Liver (tissue), 9 donors: ENCODE data around the gene FADD. TPM values are rescaled to one million over a fixed set of nuclear protein-coding genes. Genes with fewer than 3 reads are reported as not detected.

ENCODE experiments used
- DNase-seq: peaks from one replicate; pipeline ENCODE4 v3.0.0-alpha.2; 2017; ENCODE audit warnings: low spot score
- H3K27ac ChIP-seq, 2 donors: one replicate each; pipeline ENCODE4 v1.7.0; 2013; ENCODE audit warnings: inconsistent platforms in 2 of 2, low read length in 2 of 2, control low read depth in 1 of 2, low read depth in 1 of 2, mild to moderate bottlenecking in 1 of 2
- H3K27me3 ChIP-seq, 4 donors: one replicate each; pipeline versions ENCODE4 v1.6.1 to v1.7.0; 2013; ENCODE audit warnings: low read length in 3 of 4, inconsistent platforms in 1 of 4, mild to moderate bottlenecking in 1 of 4, moderate library complexity in 1 of 4; ENCODE audit not compliant: control insufficient read depth in 4 of 4, insufficient read depth in 4 of 4
- H3K36me3 ChIP-seq, 4 donors: one replicate each; pipeline versions ENCODE4 v1.6.1 to v1.7.0; 2013; ENCODE audit warnings: low read length in 3 of 4, mild to moderate bottlenecking in 3 of 4, low read depth in 1 of 4, moderate library complexity in 1 of 4; ENCODE audit not compliant: control insufficient read depth in 4 of 4, insufficient read depth in 3 of 4
- H3K4me1 ChIP-seq, 4 donors: one replicate each; pipeline versions ENCODE4 v1.6.1 to v1.7.0; 2013; ENCODE audit warnings: low read length in 3 of 4, mild to moderate bottlenecking in 3 of 4, moderate library complexity in 1 of 4; ENCODE audit not compliant: control insufficient read depth in 4 of 4, insufficient read depth in 4 of 4
- H3K4me3 ChIP-seq, 3 donors: one replicate each; pipeline versions ENCODE4 v1.6.1 to v1.7.0; 2013; ENCODE audit warnings: low read length in 3 of 3, control low read depth in 1 of 3, low read depth in 1 of 3, mild to moderate bottlenecking in 1 of 3
- H3K9ac ChIP-seq, 2 donors: one replicate each; pipeline ENCODE4 v1.7.0; 2013; ENCODE audit warnings: low read length in 2 of 2, mild to moderate bottlenecking in 2 of 2, moderate library complexity in 2 of 2, control low read depth in 1 of 2, low read depth in 1 of 2
- H3K9me3 ChIP-seq, 4 donors: one replicate each; pipeline versions ENCODE4 v1.6.1 to v1.7.0; 2013; ENCODE audit warnings: low read length in 3 of 4; ENCODE audit not compliant: control insufficient read depth in 4 of 4
- ATF3 ChIP-seq: IDR thresholded peaks from 2 replicates; pipeline ENCODE4 v1.6.1; 2016; ENCODE audit warnings: antibody characterized with exemption
- CTCF ChIP-seq: fragments of 150-350 bp; IDR thresholded peaks from 2 replicates; pipeline ENCODE4 v1.5.1; 2017; ENCODE audit warnings: improper control_type of control experiment, low read depth, low read length; ENCODE audit not compliant: missing input control
- EGR1 ChIP-seq, 2 donors: IDR thresholded peaks; 2 replicates each; pipeline ENCODE4 v1.6.1; 2016 to 2018; ENCODE audit warnings: antibody characterized with exemption in 2 of 2, low read depth in 2 of 2
- HNF4A ChIP-seq, 2 donors: conservative IDR thresholded peaks; 2 replicates each; pipeline ENCODE4 v1.6.1; 2016; ENCODE audit warnings: antibody characterized with exemption in 2 of 2, mild to moderate bottlenecking in 2 of 2
- HNF4G ChIP-seq: IDR thresholded peaks from 2 replicates; pipeline ENCODE4 v1.6.1; 2016; ENCODE audit warnings: antibody characterized with exemption
- JUND ChIP-seq, 2 donors: IDR thresholded peaks; 2 replicates each; pipeline ENCODE4 v1.6.1; 2016; ENCODE audit warnings: antibody characterized with exemption in 2 of 2
- MAX ChIP-seq: IDR thresholded peaks from 2 replicates; pipeline ENCODE4 v1.6.1; 2016; ENCODE audit warnings: antibody characterized with exemption
- NR2F2 ChIP-seq: IDR thresholded peaks from 2 replicates; pipeline ENCODE4 v1.6.1; 2016; ENCODE audit warnings: antibody characterized with exemption
- RAD21 ChIP-seq, 2 donors: IDR thresholded peaks; 2 replicates each; pipeline ENCODE4 v1.6.1; 2016; ENCODE audit warnings: antibody characterized with exemption in 2 of 2, mild to moderate bottlenecking in 2 of 2
- RXRA ChIP-seq, 2 donors: IDR thresholded peaks; 2 replicates each; pipeline ENCODE4 v1.6.1; 2017 to 2018; ENCODE audit warnings: antibody characterized with exemption in 2 of 2, mild to moderate bottlenecking in 1 of 2
- TAF1 ChIP-seq: conservative IDR thresholded peaks from 2 replicates; pipeline ENCODE4 v1.6.1; 2016; ENCODE audit warnings: antibody characterized with exemption, mild to moderate bottlenecking
- YY1 ChIP-seq: IDR thresholded peaks from 2 replicates; pipeline ENCODE4 v1.6.1; 2016; ENCODE audit warnings: antibody characterized with exemption, mild to moderate bottlenecking
- ZBTB33 ChIP-seq: IDR thresholded peaks from 2 replicates; pipeline ENCODE4 v1.6.1; 2016; ENCODE audit warnings: antibody characterized with exemption
- WGBS: extraction: QIAGEN DNeasy Blood & Tissue Kit; methylation state at CpG from one replicate; pipeline ENCODE4 v1.1.7; 2013; 5-methylcytosine and 5-hydroxymethylcytosine counted together
- polyA plus RNA-seq, 2 donors: library from polyadenylated mRNA; stranded (reverse) in 1 of 2; unstranded in 1 of 2; fragments of 200-250 nt in 1 of 2; fragments of >200 nt in 1 of 2; fragmentation: Nextera tagmentation in 1 of 2; extraction: Ambion mirVana in 1 of 2; gene quantifications; one replicate each; pipeline versions ENCODE4 v1.2.1 to v1.2.3, GENCODE V29; 2013 to 2015
- total RNA-seq, 2 donors: library from RNA; depleted of rRNA; stranded (reverse); fragments of >200 nt; gene quantifications; one replicate each; pipeline ENCODE4 v1.2.3, GENCODE V29; 2014
- donor health status: healthy.
- donor health status: healthy.
- donor health status: healthy.
- donor health status: healthy.
- donor health status: healthy.

FADD gene
- total and polyA plus RNA-seq, 4 donors: 1.8 to 17.3 (median 14.8) TPM

- H3K4me1 ChIP-seq: peaks cover 2 to 6% (median 3%) of the 10 kb centered on the region in 4 donors
- H3K9me3 ChIP-seq: no peaks in the 10 kb centered on the region
- H3K27ac ChIP-seq: no peak overlapping the region
- TF ChIP-seq HNF4A (conservative IDR thresholded peaks at IDR 0.05) (no peak), TAF1 (no peak), HNF4G (no peak), ZBTB33 (no peak), RXRA (IDR thresholded peaks at IDR 0.05) (no peak)
- H3K27me3 ChIP-seq: no peaks in the 10 kb centered on the region
- 91% methylated on average over 3 of the region's 3 CpGs for WGBS
- no peaks in the 10 kb centered on the region for H3K36me3 ChIP-seq
- H3K4me3 ChIP-seq: no peak overlapping the region
- no peak for DNase-seq
- no peak overlapping the region for H3K9ac ChIP-seq
These were observed 23.1 kb downstream of the FADD start for GRCh38 chr11:70226183-70226582.

- no peak for TF ChIP-seq RAD21 (IDR thresholded peaks at IDR 0.05)
- TF ChIP-seq JUND (IDR thresholded peaks at IDR 0.05): no peak
- TF ChIP-seq ZBTB33: no peak
- TF ChIP-seq HNF4A (conservative IDR thresholded peaks at IDR 0.05): no peak
- TF ChIP-seq EGR1 (IDR thresholded peaks at IDR 0.05; ENCODE audit: low read depth in 2 of 2): no peak
- no peak for TF ChIP-seq NR2F2
- TF ChIP-seq MAX: no peak
- TF ChIP-seq YY1: no peak
- TF ChIP-seq ATF3: no peak
- no peak for TF ChIP-seq CTCF
- no peak for TF ChIP-seq TAF1
- Histone ChIP-seq H3K9me3 (no peaks in the 10 kb centered on the region), H3K4me1 (peaks cover 2 to 6% (median 3%) of the 10 kb centered on the region in 4 donors), H3K9ac (no peak overlapping the region), H3K4me3 (no peak overlapping the region), H3K27me3 (no peaks in the 10 kb centered on the region), H3K27ac (no peak overlapping the region), H3K36me3 (no peaks in the 10 kb centered on the region)
- 81% methylated on average over 9 of the region's 9 CpGs for WGBS
- no peak for DNase-seq
These were observed 23.9 kb downstream of the FADD start for GRCh38 chr11:70226967-70227366.
